Keratinocyte (primary cell): Measurements from ENCODE around the gene PALMD. TPM values are rescaled to one million over a fixed set of nuclear protein-coding genes. Genes with fewer than 3 reads are reported as not detected.

Experiments used
- DNase-seq: peaks from one replicate; pipeline ENCODE4 v3.0.0-alpha.2; 2011; ENCODE audit warnings: low read depth, missing footprints, low spot score
- FAIRE-seq: peaks from 2 replicates; lab custom pipeline; 2011; peaks lifted over from hg19 to GRCh38; lab: Jason Lieb, UNC
- H2AFZ ChIP-seq: 2 replicates; pipeline ENCODE4 v1.6.0; 2012; ENCODE audit warnings: low read length, control low read depth, inconsistent platforms; ENCODE audit not compliant: control insufficient read depth
- H3K27ac ChIP-seq: 2 replicates; pipeline ENCODE4 v1.5.1; 2011; ENCODE audit warnings: low read length; ENCODE audit not compliant: control insufficient read depth, insufficient read depth
- H3K27me3 ChIP-seq: 3 replicates; pipeline ENCODE4 v1.6.0; 2011; ENCODE audit warnings: low read length; ENCODE audit not compliant: control insufficient read depth, insufficient read depth; ENCODE audit errors: extremely low read depth
- H3K36me3 ChIP-seq, 2 experiments: 2 replicates in 1 of 2; 3 replicates in 1 of 2; pipeline ENCODE4 v1.5.1; 2011; ENCODE audit warnings: low read length in 2 of 2, mild to moderate bottlenecking in 1 of 2; ENCODE audit not compliant: control insufficient read depth in 2 of 2, insufficient read depth in 2 of 2; ENCODE audit errors: extremely low read depth in 1 of 2
- H3K4me1 ChIP-seq: 3 replicates; pipeline ENCODE4 v1.5.1; 2011; ENCODE audit warnings: low read length; ENCODE audit not compliant: control insufficient read depth, insufficient read depth; ENCODE audit errors: extremely low read depth
- H3K4me2 ChIP-seq: 3 replicates; pipeline ENCODE4 v1.6.0; 2011; ENCODE audit warnings: low read depth, low read length; ENCODE audit not compliant: control insufficient read depth, insufficient read depth; ENCODE audit errors: extremely low read depth
- H3K4me3 ChIP-seq, 3 experiments: fragments of 200-600 bp in 1 of 3; sonication (generic) in 1 of 3; 2 replicates in 2 of 3; 3 replicates in 1 of 3; pipeline ENCODE4 v1.5.1; 2011 to 2016; ENCODE audit warnings: low read length in 3 of 3, mild to moderate bottlenecking in 3 of 3, control low read depth in 2 of 3, inconsistent platforms in 1 of 3, low read depth in 1 of 3, mixed read lengths in 1 of 3, mixed run types in 1 of 3, moderate library complexity in 1 of 3; ENCODE audit not compliant: control insufficient read depth in 2 of 3, insufficient read depth in 2 of 3; ENCODE audit errors: extremely low read depth in 1 of 3
- H3K79me2 ChIP-seq: 2 replicates; pipeline ENCODE4 v1.6.0; 2012; ENCODE audit warnings: low read length; ENCODE audit not compliant: control insufficient read depth, insufficient read depth
- H3K9ac ChIP-seq: 3 replicates; pipeline ENCODE4 v1.6.0; 2011; ENCODE audit warnings: low read length; ENCODE audit not compliant: control insufficient read depth, insufficient read depth; ENCODE audit errors: extremely low read depth
- H3K9me1 ChIP-seq: 3 replicates; pipeline ENCODE4 v1.6.0; 2011; ENCODE audit warnings: low read length; ENCODE audit not compliant: control insufficient read depth, insufficient read depth; ENCODE audit errors: extremely low read depth
- H3K9me3 ChIP-seq: 2 replicates; pipeline ENCODE4 v1.5.1; 2012; ENCODE audit warnings: low read depth, low read length; ENCODE audit not compliant: control insufficient read depth
- H4K20me1 ChIP-seq: 3 replicates; pipeline ENCODE4 v1.6.0; 2011; ENCODE audit warnings: low read length; ENCODE audit not compliant: control insufficient read depth, insufficient read depth; ENCODE audit errors: extremely low read depth
- CTCF ChIP-seq, 3 experiments: IDR thresholded peaks in 1 of 3; conservative IDR thresholded peaks in 1 of 3; optimal IDR thresholded peaks in 1 of 3; 2 replicates in 2 of 3; 3 replicates in 1 of 3; pipeline versions ENCODE3 to v1.5.1; 2011; ENCODE audit warnings: low read length in 3 of 3, mild to moderate bottlenecking in 3 of 3, moderate library complexity in 2 of 3, control low read depth in 1 of 3, inconsistent platforms in 1 of 3; ENCODE audit not compliant: insufficient read depth in 2 of 3; ENCODE audit errors: extremely low read depth in 1 of 3
- EZH2 ChIP-seq: IDR thresholded peaks from one replicate; pipeline ENCODE4 v1.6.1; 2012; ENCODE audit warnings: inconsistent platforms, mild to moderate bottlenecking, low read length, moderate library complexity
- dilution Hi-C: fragments of 300-500 bp; cut with MboI; formaldehyde crosslinking; loops from one replicate; pipeline ENCODE4 v1.7.0; 2020; ENCODE audit warnings: low sequenced_read_pairs; ENCODE audit not compliant: extremely low pct_ligation_motif_present
- polyA plus RNA-seq, 5 experiments: library from polyadenylated mRNA; depleted of rRNA in 3 of 5; stranded (reverse) in 3 of 5; stranded (forward) in 1 of 5; unstranded in 1 of 5; fragments of >200 nt; gene quantifications; 1 replicate in 1 of 5; 2 replicates in 3 of 5; 3 replicates in 1 of 5; pipeline versions ENCODE4 v1.2.1 to v1.2.3, GENCODE V29; 2011 to 2012; ENCODE audit warnings: missing spikeins in 2 of 5, low read depth in 1 of 5, low replicate concordance in 1 of 5

Gene PALMD
- polyA plus RNA-seq, 1 donor (not counting 4 experiments of a cell fraction or from before 2014, with no cell fraction given), result 6.8 TPM

DNA sequence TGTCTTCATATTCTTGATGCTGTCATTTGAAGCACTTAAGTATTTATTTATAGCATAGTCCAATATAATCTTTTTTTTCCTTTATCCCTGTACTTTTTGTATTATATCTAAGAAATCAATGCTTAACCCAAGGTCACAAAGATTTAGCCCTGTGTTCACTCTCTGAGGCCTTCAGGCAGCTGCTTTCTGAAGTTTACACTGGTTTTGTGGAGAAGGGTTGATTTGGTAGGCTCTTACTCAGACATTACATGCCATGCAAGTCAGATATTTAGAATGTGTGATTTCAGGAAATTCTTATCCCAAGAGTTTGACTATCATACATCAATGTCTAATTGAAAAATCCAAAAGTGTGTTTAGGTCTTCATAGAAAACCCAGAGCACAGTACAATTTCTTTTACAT lies 56.3 kb downstream of the PALMD start:
- Histone ChIP-seq H3K79me2 (no peaks in the 10 kb centered on the region), H3K9me1 (no peaks in the 10 kb centered on the region), H4K20me1 (no peaks in the 10 kb centered on the region), H3K4me1 (no peaks in the 10 kb centered on the region), H3K9me3 (no peaks in the 10 kb centered on the region), H3K4me3 (no peak overlapping the region), H3K36me3 (peaks cover 0 to 2% of the 10 kb centered on the region in 2 experiments), H3K4me2 (no peak overlapping the region), H3K9ac (no peak overlapping the region), H3K27ac (no peak overlapping the region), H2AFZ (no peak overlapping the region), H3K27me3 (no peaks in the 10 kb centered on the region)
- FAIRE-seq (no peak), DNase-seq (no peak)
- TF ChIP-seq EZH2, result no peak
- TF ChIP-seq CTCF (optimal IDR thresholded peaks at IDR 0.05 in 1 of 3, IDR thresholded peaks at IDR 0.05 in 1 of 3, conservative IDR thresholded peaks at IDR 0.05 in 1 of 3; ENCODE audit: extremely low read depth in 1 of 3, insufficient read depth in 2 of 3, low read length in 3 of 3), result no peak
- dilution Hi-C loops, result no loop called here

GRCh38 chr1:99704356-99704816 lies 58.5 kb downstream of the PALMD start:
- H3K9me3 ChIP-seq, result no peaks in the 10 kb centered on the region
- H3K9me1 ChIP-seq, result no peaks in the 10 kb centered on the region
- no peak overlapping the region for H3K27ac ChIP-seq
- no peaks in the 10 kb centered on the region for H3K79me2 ChIP-seq
- no peak overlapping the region for H3K9ac ChIP-seq
- no peak overlapping the region for H3K4me2 ChIP-seq
- DNase-seq (no peak), FAIRE-seq (no peak)
- H3K27me3 ChIP-seq, result no peaks in the 10 kb centered on the region
- H3K4me1 ChIP-seq, result no peaks in the 10 kb centered on the region
- no peak overlapping the region for H2AFZ ChIP-seq
- no peaks in the 10 kb centered on the region for H4K20me1 ChIP-seq
- peaks cover 0 to 2% of the 10 kb centered on the region in 2 experiments for H3K36me3 ChIP-seq
- TF ChIP-seq CTCF (optimal IDR thresholded peaks at IDR 0.05 in 1 of 3, IDR thresholded peaks at IDR 0.05 in 1 of 3, conservative IDR thresholded peaks at IDR 0.05 in 1 of 3; ENCODE audit: extremely low read depth in 1 of 3, insufficient read depth in 2 of 3, low read length in 3 of 3) (no peak), EZH2 (no peak)
- no peak overlapping the region for H3K4me3 ChIP-seq
- dilution Hi-C loops, result no loop called here
